ENCODE measurements around the gene DTX1.

Gene DTX1

GRCh38 chr12:113088037-113088436, 31.5 kb downstream of the DTX1 start:
- no peak overlapping the region for H3K27ac ChIP-seq (ENCODE audit: poor library complexity, severe bottlenecking)
- DNase-seq (ENCODE audit: low spot score) (no peak), ATAC-seq (ENCODE audit: low read depth) (no peak)
- H3K4me3 ChIP-seq (ENCODE audit: severe bottlenecking): no peak overlapping the region
- H3K36me3 ChIP-seq (ENCODE audit: low read depth): no peaks in the 10 kb centered on the region
- H3K9me3 ChIP-seq (ENCODE audit: severe bottlenecking): no peaks in the 10 kb centered on the region
- TF ChIP-seq CTCF (IDR thresholded peaks at IDR 0.05; ENCODE audit: poor library complexity, severe bottlenecking): no peak
- H3K27me3 ChIP-seq (ENCODE audit: insufficient read depth, poor library complexity, severe bottlenecking): no peaks in the 10 kb centered on the region
- no peaks in the 10 kb centered on the region for H3K4me1 ChIP-seq (ENCODE audit: insufficient read depth, poor library complexity, severe bottlenecking)

- no peak for DNase-seq (ENCODE audit: low spot score)
- Histone ChIP-seq H3K4me1 (ENCODE audit: insufficient read depth, poor library complexity, severe bottlenecking) (no peaks in the 10 kb centered on the region), H3K4me3 (ENCODE audit: severe bottlenecking) (no peak overlapping the region), H3K36me3 (ENCODE audit: low read depth) (no peaks in the 10 kb centered on the region), H3K27ac (ENCODE audit: poor library complexity, severe bottlenecking) (no peak overlapping the region), H3K9me3 (ENCODE audit: severe bottlenecking) (no peaks in the 10 kb centered on the region), H3K27me3 (ENCODE audit: insufficient read depth, poor library complexity, severe bottlenecking) (no peaks in the 10 kb centered on the region)
- no peak for TF ChIP-seq CTCF (IDR thresholded peaks at IDR 0.05; ENCODE audit: poor library complexity, severe bottlenecking)
- ATAC-seq (ENCODE audit: low read depth): no peak
Observed at GRCh38 chr12:113088971-113089756, 32.6 kb downstream of the DTX1 start.

- H3K9me3 ChIP-seq (ENCODE audit: severe bottlenecking): no peaks in the 10 kb centered on the region
- H3K4me1 ChIP-seq (ENCODE audit: insufficient read depth, poor library complexity, severe bottlenecking): no peaks in the 10 kb centered on the region
- ATAC-seq (ENCODE audit: low read depth): no peak
- H3K4me3 ChIP-seq (ENCODE audit: severe bottlenecking): no peak overlapping the region
- DNase-seq (ENCODE audit: low spot score): no peak
- no peaks in the 10 kb centered on the region for H3K27me3 ChIP-seq (ENCODE audit: insufficient read depth, poor library complexity, severe bottlenecking)
- no peaks in the 10 kb centered on the region for H3K36me3 ChIP-seq (ENCODE audit: low read depth)
- no peak overlapping the region for H3K27ac ChIP-seq (ENCODE audit: poor library complexity, severe bottlenecking)
- no peak for TF ChIP-seq CTCF (IDR thresholded peaks at IDR 0.05; ENCODE audit: poor library complexity, severe bottlenecking)
Observed at GRCh38 chr12:113089839-113090238, 33.3 kb downstream of the DTX1 start.

GRCh38 chr12:113090740-113091139, 34.2 kb downstream of the DTX1 start:
- ATAC-seq (ENCODE audit: low read depth) (no peak), DNase-seq (ENCODE audit: low spot score) (no peak)

More at GRCh38 chr12:113090740-113091139, 34.2 kb downstream of the DTX1 start:
- Histone ChIP-seq H3K36me3 (ENCODE audit: low read depth) (no peaks in the 10 kb centered on the region), H3K27ac (ENCODE audit: poor library complexity, severe bottlenecking) (no peak overlapping the region), H3K9me3 (ENCODE audit: severe bottlenecking) (no peaks in the 10 kb centered on the region), H3K4me3 (ENCODE audit: severe bottlenecking) (no peak overlapping the region), H3K27me3 (ENCODE audit: insufficient read depth, poor library complexity, severe bottlenecking) (no peaks in the 10 kb centered on the region), H3K4me1 (ENCODE audit: insufficient read depth, poor library complexity, severe bottlenecking) (no peaks in the 10 kb centered on the region)
- no peak for TF ChIP-seq CTCF (IDR thresholded peaks at IDR 0.05; ENCODE audit: poor library complexity, severe bottlenecking)
